ENCODE data around the gene AGXT.

AGXT gene

DNA sequence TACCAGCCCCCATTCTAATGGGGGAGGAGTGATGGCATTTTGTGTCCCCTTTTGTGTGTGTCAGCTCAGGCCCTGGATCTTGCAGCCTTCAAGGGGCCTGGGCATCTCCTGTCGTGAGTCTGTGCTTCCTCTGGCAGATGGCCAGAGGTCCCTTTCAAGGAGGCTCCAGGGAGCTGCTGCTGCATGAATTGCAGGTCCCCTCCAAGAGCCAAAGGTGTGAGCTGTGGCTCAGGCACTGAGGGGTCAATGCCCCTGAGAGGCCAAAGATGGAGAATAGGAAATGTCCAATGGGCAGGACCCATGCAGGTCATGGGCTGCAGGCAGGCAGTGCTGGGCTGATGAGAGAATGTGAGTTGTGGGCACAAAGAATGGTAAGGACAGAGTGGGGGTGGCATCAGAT, 16.9 kb downstream of the AGXT start:
- DNase-seq (ENCODE audit: low read depth, low spot score) = no peak

DNA sequence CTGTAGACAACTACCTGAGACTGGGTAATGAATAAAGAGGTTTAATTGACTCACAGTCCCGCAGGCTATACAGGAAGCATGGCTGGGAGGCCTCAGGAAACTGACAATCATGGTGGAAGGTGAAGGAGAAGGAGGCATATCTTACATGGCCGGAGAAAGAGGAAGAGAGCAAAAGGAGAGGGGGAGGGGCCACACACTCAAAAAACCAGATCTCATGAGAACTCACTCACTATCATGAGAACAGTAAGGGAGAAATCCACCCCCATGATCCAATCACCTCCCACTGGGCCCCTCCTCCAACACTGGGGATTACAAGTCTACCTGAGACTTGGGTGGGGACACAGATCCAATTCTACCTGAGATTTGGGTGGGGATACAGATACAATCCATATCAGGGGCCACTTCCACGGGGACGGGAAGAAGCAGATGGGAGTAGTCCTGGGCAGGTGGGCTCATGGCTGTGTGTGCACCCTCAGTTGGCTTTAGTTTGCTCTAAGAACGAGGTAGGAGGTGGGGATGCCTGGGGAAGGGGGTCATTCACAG, 17.5 kb downstream of the AGXT start:
- DNase-seq (ENCODE audit: low read depth, low spot score) = no peak

DNA sequence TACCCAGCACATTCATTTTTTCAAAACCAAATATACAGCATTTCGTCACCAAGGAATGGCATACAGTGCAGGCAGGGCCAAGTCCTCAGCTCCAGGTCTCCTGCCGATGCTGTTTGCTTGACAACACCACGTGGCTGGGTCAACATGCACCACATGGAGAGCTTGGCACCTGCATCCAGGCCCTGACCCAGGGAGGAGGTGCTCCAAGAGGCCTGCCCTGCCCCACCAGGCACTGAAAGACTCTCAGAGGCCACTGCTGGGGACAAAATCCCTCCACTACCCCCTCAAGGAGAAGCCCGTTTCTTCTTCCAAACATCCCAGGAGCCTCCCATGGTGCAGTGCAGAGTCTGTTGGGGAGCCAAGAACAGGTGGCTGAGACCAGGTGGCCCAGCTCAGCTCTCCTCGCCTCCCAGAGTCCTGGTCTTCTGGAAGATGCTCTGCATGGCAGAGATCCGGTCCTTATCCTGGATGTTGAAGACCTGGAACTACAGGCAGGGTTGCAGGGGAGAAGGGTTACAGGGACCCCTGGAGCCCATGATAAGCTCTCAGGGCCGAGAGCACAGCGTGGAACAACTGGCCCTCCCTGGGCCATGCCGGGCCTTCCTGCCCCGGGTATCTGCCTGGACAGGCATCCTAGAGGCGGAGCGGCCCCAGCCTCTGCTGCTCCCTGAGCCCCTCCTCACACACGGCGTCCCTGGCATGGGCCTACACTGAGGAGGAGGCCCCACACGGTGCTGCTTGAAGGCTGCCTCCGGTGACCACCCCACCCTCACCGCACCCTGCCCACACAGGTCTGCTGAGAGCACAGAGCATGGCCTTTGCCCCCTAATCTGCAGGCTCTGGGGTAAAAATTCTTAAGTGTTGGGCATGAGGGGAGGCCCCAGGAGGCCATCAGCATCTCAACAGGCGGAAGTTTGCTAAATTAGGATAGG, 18.3 kb downstream of the AGXT start:
- DNase-seq (ENCODE audit: low read depth, low spot score) = no peak

DNA sequence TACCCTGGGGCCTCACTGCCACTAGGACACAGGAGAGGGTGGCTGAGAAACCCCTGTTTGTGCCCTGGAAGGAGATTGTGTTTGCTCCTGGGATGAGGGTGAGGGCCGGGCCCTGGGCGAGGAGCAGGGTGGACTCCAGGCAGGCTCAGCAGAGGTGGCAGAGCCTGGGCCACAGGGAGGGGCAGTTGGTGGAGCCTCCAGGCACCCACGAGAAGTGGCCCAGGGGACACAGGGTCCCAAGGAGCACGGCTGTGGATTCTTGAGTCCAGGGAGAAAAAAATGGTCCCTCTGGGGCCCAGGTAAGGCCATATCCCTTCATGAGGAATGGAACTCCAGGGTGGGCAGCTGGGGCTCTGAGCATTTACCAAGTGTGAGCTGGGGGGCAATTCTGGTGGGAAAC, 19.0 kb downstream of the AGXT start:
- no peak for DNase-seq (ENCODE audit: low read depth, low spot score)

DNA sequence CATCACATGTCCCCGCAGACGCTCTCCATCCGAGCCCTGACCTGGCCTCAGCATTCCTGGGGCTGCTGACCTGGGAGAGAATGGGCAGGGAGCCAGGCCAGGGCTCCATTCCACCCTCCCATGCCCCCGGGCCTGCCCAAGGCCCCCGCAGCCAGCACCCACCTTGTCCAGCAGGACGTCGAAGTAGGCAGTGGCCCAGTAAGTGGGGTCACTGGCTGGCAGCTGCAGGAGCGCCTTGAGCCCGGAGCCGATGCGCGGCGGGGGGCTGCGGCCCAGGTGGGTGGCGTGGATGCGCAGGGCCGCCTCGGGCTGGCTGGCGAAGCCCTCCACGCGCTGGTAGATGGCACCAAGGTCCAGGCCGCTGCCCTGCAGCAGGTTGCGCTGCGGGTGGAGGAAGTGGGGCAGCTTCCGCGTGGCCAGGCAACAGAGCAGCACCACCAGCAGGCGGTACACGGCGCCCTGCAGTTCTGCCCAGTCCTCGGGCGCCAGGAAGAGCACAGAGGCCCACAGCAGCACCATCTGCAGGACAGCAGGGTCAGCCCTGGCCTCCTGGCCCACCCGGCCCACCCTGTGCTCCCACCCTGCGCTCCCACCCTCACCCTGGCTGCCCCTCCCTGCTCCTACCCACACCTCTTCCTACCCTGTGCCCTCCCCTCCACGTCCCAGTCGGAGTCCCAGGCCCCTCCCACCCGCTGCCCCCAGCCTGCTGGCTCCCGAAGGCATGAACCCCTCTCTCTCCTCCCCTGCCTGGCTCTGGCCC, 19.7 kb downstream of the AGXT start:
- no peak for DNase-seq (ENCODE audit: low read depth, low spot score)

DNA sequence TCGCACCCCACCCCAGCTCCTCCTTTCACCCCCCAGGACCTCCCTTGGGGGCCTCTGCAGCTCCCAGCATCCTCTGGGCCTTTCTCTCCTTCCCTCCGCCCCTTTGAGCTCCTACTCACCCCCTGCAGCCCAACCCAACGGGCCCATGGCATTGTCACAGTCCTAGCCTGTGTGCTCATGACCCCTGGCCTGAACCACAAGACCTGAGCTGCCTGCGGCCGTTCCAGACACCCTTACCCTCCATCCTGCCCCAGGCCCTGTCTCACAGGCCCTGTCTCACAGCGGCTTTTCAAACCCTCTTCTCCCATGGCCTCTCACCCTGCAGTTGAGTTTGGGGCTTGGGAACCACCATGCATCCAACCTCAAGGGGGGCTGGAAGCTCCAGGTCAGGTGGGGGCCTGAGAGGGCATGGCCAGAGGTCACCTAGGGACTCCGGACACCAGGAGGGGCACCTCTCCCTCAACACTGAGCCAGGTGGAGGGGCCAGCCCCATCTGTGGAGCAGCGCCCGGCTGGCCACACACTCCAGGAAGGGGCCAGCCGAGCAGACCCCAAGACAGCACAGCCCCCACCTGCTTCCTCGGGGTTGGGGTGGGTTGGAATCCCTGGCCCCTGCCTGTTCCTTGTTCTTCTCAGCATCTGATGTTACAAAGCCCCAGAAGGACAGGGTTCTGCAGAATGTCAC, 20.4 kb downstream of the AGXT start:
- DNase-seq (ENCODE audit: low read depth, low spot score) = no peak

DNA sequence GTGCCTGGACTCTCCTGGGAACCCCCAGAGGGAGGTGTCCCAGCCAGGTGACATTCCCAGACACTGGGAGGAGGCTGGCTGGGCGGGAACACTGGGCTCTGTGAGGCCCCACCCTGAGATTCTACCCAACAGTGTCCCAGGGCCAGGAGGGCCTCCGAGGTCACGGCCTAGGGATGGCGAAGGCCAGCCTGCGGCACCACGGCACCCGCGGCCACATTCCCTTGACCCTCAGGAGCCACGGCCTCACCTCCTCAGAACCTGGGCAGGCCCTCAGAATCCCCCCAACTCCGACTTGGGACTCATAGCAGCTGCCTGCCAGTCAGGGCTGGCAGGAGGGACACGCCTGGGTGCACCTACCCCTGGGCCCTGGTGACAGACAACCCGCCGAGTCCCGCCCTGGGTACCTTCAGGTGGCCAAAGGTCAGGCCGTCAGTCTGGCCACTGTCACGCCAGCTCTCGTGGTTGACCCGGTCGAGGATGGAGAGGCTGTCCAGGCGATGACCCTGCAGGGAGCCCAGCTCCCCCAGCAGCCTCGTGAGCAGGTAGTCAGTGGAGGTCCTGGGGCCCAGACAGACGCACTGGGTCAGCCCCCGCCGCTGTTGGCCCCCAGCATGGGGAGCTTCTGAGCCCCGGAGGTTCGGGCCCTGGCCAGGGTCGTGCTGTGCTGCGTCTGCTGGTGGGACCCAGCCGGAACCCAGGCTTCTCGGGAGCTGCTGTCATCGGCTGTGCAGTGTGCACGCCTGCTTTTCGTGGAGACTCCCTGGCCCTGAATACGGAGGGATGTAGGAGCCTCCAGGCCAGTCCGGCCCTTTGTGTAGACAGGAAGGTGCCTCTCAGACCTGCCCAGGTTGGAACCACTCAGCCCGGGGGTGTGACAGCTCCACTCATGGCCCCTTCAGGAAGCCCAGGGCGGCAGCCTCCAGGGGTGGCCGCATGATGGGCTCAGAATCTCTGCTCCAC, 21.3 kb downstream of the AGXT start:
- no peak for DNase-seq (ENCODE audit: low read depth, low spot score)

DNA sequence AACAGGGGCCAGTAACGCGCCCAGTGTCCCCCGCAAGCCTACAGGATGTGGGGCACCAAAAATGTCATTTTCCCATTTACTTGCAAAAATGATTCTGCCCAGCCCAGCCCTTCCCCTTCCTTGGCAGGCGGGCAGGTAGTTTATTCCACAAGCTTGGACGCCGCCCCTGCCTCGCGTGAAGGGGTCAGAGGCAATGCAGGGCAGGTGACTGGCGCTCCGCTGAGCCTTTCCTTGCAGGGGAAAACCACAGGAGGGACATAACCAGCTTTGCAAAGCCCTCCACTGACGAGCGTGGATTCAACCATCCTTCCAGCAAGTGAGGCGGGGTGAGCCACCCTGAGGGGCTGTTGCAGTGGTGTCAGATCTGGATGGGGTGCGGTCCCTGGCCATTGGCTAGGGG, 22.1 kb downstream of the AGXT start:
- no peak for DNase-seq (ENCODE audit: low read depth, low spot score)

DNA sequence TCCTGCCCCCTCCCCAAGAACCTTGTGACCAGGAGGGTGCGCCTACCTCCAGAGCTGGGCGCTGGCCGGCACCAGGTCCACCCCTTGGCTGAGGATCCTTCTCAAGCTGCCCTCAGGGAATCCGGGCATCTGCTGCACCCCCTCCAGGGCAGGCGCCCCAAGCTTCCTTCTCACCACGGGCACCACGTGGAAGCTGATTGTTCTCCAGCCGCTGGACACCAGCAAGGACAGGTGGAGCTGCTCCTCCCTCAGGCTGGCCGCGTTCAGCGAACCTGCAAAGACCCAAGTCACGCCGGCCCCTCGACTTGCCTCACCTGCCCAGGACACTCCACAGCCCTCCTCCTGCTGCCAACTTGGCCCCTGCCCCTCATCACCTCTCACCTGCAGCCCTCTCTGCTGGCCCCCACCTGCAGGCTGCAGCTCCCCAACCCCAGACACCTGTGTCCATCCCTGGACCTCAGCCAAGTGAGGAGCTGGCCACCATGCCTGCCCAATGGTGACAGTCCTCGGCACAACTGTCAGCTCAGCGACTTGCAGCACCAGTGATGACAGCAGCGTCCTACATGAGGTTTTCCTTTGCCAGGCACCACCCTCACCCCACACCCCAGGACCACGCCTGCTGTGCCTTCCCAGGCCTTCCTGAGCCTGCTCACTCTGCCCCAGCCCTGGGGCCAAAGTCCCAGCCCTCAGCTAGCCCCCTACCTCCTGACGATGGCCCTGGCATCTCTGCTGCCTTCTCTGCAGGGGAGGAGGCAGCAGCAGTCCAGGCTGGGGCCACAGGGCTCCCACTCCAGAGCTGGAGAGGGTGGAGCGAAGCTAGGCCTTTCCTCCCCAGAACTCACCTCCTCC, 23.1 kb downstream of the AGXT start:
- no peak for DNase-seq (ENCODE audit: low read depth, low spot score)

DNA sequence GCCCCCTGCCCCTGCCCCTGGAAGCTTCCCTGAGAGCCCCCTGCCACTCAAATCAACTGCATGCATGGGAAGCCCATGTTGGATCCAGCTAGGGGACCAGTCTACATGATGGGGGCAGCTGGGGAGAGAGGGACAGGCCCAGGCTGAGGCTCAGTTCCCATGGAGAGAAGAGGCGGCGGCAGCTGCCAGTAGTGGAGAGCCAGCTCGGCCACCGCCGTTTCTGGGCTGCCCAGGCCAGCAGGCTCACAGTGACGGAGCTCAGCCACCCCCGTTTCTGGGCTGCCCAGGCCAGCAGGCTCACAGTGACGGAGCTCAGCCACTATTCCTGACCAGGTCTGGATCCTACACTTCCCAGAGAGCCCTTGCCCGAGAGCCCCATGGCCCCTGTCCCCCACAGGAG, 23.7 kb downstream of the AGXT start:
- DNase-seq (ENCODE audit: low read depth, low spot score) = no peak

DNA sequence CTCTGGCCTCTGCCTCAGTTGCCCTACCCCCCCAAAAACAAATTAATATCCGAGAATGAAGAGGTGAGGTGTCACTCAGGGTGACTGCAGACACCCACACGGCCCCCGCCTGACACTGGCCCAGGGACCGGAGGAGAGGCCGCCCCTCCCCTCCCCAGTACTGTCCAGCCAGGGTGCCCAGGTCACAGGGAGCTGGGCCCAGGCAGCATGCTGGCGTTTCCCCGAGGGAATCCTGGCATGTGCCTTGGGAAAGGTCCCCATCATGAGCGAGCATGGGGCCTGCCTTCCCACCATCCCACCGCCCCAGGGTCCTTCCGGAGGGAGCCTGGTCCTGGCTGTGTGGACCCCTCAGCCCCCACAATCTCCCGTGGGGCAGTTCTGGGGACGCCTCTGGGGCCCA, 24.3 kb downstream of the AGXT start:
- DNase-seq (ENCODE audit: low read depth, low spot score) = no peak

DNA sequence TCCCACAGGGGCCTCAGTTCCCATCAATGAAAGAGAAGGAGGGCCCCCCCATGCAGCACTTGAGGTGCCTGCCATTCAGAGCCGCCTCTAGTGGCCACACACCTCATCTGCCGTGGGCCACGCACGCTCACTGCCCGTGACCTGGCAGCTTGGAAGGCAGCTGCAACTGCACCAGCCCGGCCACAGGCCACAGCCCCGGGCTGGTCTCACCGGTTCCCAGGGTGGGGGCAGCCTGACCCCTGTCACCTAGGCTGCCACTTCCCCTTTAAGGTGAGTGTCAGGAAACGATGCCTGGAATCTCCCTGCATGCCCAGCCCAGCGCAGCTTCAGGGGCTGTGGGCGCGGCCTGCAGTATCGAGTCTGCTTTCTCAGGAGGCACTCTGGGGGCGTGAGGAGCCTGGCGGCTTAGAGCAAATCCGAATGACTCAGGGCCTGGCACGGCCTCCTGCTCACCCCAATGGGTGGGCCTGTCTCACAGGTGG, 24.8 kb downstream of the AGXT start:
- DNase-seq (ENCODE audit: low read depth, low spot score) = no peak

DNA sequence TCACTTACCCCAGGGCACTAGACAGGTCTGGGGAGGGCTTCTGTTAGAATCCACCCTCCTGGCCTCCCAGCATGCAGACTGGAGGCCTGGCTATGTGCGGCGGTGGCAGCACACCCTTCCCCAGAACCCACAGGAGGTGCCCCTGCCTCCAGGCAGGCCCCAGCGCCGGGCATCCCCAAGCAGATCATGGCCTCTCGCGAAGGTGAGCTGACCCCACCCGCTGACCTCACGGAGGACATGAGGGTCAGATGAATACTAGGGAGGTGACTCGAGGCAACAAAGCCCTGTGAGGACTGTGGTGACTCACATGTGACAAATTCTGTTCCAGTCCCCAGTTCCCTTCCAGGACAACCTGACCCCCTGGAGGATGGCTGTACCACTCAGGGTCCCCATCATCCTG, 25.4 kb downstream of the AGXT start:
- DNase-seq (ENCODE audit: low read depth, low spot score) = no peak

DNA sequence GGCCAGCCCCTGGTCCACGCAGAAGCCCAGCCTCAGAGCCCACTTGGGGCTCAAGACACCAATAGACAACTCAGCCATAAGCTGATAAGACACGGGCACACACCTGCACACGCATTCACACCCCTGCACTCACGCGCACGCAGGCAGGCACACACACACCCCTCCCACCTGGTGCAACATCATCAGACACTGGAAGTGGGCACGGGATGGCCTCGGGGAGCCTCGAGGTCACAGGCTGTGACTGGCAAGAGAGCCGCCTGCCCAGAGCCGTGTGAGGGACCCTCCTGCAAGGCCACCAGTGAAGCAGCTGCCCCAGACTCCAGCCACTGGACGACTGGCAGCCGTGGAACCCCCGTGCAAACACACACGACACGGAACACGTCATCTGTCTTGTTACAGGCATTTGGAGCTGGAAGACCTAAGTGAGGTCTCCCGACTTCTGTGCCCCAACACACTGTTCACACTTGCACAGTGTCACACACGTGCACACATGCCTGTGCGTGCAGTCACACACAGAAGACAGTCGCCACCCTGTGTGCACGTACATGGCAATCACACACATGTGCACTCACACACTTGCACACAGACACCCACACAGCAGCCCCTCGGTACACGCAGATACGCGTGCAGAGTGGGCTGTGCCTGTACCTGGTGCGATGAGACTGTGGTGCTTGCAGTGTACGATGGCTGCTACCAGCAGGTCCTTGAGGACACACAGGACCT, 26.4 kb downstream of the AGXT start:
- no peak for DNase-seq (ENCODE audit: low read depth, low spot score)

DNA sequence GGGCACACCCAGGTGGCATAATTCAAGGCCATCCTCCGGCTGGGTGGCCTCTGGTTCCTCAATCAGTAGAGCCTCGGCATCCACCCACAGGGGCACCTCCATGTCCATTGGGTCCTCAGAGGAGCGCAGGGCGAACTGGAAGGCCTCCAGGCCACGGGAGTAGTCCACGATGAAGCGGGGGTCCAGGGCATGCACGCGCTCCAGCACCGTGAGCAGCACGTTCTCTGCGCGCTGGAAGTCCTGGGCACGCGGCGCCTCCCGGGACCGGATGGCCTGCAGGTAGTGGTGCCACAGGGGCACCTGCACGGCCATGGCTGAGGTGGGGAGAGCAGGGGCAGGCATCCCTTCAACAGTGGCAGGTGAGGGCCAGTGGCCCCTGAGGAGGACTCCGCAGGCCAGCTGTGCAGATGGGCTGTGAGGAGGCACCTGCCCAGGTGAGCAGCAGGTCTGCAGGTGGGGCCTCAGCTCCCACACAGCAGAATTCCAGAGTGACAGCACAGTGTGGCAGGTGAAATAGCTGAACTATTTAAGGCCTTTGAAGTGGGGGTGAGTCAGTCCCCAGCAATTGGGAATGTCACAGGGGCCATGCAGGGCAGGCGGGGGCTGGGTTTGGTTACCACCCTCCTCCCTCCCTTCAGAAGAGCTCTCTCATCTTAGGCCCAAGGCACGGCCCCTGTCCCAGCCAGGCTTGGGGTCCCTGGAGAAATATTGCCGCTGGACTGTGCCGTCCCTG, 27.2 kb downstream of the AGXT start, which contains the start of gene MAB21L4:
MAB21L4 (minus strand) TSS at position 501 of the 733 bp plus-strand sequence; CDS start at position 342, 159 bp downstream.
- DNase-seq (ENCODE audit: low read depth, low spot score) = no peak

DNA sequence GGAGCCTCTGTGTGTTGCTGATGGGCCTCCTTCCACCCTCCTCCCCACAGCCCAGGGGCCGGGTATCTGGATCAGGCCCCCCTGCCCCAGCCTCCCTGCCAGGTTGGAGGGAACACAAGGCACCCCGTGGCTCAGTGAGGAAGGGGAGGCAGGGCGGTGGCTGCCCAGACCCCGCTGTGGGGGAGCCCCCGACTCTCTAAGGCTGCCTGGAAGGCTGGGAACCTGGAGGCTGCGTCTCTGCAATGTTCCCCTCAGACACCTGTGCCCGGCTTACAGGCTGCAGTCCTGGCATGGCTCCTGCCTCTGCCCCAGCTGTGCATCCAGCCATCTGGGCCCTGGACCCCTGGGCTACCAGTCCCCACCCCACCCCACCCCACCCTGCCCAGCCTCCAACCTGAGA, 27.8 kb downstream of the AGXT start:
- no peak for DNase-seq (ENCODE audit: low read depth, low spot score)

DNA sequence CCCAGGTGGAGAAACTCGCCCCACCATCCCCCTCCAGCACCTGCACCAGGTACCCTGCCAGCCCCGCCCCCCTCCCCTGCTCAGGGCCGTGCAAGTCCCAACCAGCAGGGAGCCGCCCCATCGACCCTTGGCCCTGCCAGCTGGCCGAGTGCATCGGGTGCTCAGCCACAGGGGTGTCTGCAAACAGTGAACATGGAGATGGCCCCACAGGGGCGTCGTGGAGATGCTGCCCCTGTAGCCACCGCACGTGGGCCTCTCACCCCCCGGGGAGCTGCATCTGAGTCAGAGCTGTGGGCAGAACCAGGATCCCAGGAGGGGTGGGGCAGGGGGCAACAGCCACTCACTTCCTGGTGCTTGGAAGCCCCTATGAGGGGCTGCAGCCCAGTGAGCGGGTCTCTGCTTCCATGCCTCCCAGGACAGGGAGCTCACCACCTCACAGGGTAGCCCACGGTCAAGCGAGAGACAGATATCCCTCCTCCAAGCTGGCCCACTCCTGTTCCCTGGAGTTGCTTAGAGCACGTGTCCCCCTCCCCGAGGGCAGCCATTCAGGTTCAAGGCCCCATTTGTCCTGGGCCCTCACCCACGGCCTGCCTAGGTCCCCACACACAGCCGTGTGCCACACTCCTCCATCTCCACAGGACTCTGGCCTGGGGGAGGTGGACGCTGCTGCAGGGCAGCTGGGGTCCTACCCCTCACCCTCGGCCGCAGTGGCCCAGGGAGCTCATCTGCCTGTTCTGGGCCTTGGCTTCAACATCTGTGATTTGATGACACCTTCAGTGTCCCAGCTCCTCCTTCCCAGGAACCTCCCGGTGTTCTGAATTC, 28.5 kb downstream of the AGXT start:
- no peak for DNase-seq (ENCODE audit: low read depth, low spot score)

Data from brain pericyte (primary cell).